Body of pancreas (tissue), 4 donors: ENCODE data around the gene ABCC1. TPM values are rescaled to one million over a fixed set of nuclear protein-coding genes. Genes with fewer than 3 reads are reported as not detected.

ENCODE experiments used
- ATAC-seq: fragments of 150-250 bp; one replicate; pipeline ENCODE4 v1.9.1; 2016
- DNase-seq, 4 donors: peaks; one replicate each; pipeline ENCODE4 v3.0.0-alpha.2; 2019
- H3K27ac ChIP-seq, 4 donors: fragments of 200-600 bp; sonication (generic); 1 replicate in 3 of 4; 2 replicates in 1 of 4; pipeline versions ENCODE4 v1.5.1 to v1.6.1; 2016 to 2019; ENCODE audit warnings: mild to moderate bottlenecking in 1 of 4, mixed read lengths in 1 of 4, moderate library complexity in 1 of 4
- H3K27me3 ChIP-seq, 2 donors: fragments of 200-600 bp; sonication (generic); one replicate each; pipeline ENCODE4 v1.6.0; 2016; ENCODE audit warnings: mild to moderate bottlenecking in 1 of 2
- H3K36me3 ChIP-seq, 2 donors: fragments of 200-600 bp; sonication (generic); replicated peaks in 1 of 2; 2 replicates each; pipeline ENCODE4 v1.5.1; 2016; ENCODE audit warnings: low read depth in 2 of 2; ENCODE audit not compliant: insufficient read depth in 1 of 2
- H3K4me1 ChIP-seq: fragments of 200-600 bp; sonication (generic); one replicate; pipeline ENCODE4 v1.6.0; 2016
- H3K4me3 ChIP-seq, 2 donors: fragments of 200-600 bp; sonication (generic); 1 replicate in 1 of 2; 2 replicates in 1 of 2; pipeline ENCODE4 v1.5.1; 2016 to 2019
- H3K9me3 ChIP-seq, 3 donors: fragments of 200-600 bp; sonication (generic); 1 replicate in 2 of 3; 2 replicates in 1 of 3; pipeline ENCODE4 v1.5.1; 2016
- CTCF ChIP-seq, 7 experiments: fragments of 450-650 bp in 4 of 7; fragments of 200-600 bp in 3 of 7; sonication (generic) in 3 of 7; IDR thresholded peaks; one replicate each; pipeline ENCODE4 v1.5.1; 2016 to 2019; ENCODE audit warnings: antibody characterized with exemption in 7 of 7
- POLR2A ChIP-seq, 3 donors: fragments of 450-650 bp; IDR thresholded peaks; one replicate each; pipeline ENCODE4 v1.6.1; 2016; ENCODE audit warnings: antibody characterized with exemption in 3 of 3, mild to moderate bottlenecking in 2 of 3
- WGBS, 2 donors: methylation state at CpG; one replicate each; pipeline ENCODE4 v1.1.5; 2017; 5-methylcytosine and 5-hydroxymethylcytosine counted together
- intact Hi-C: fragments of 100-400 bp; cut with DNase I; formaldehyde crosslinking; loops from one replicate; pipeline ENCODE4 v1.15.1; 2023
- total RNA-seq, 2 donors: library from RNA; depleted of rRNA; stranded (reverse); fragments of >200 nt; gene quantifications; one replicate each; pipeline ENCODE4 v1.1.0, GENCODE V29; 2016

ABCC1 gene
- total RNA-seq, 2 donors from 2014 or later = 12.7 to 23.1 TPM

GRCh38 chr16:16018705-16019104 is 69.3 kb downstream of the ABCC1 start:
- DNase-seq (no peak), ATAC-seq (no peak)
- 90 to 96% methylated on average over 4 of the region's 4 CpGs for WGBS, 2 donors
- Histone ChIP-seq H3K4me1 (peaks cover 32% of the 10 kb centered on the region), H3K27me3 (no peaks in the 10 kb centered on the region), H3K9me3 (no peaks in the 10 kb centered on the region), H3K27ac (no peak overlapping the region), H3K36me3 (peaks cover 0 to 2% of the 10 kb centered on the region in 2 donors), H3K4me3 (no peak overlapping the region)
- intact Hi-C loops = no loop called here
- no peak for TF ChIP-seq CTCF (IDR thresholded peaks at IDR 0.05)
- no peak for TF ChIP-seq POLR2A (IDR thresholded peaks at IDR 0.05)

- no peaks in the 10 kb centered on the region for H3K9me3 ChIP-seq
- H3K36me3 ChIP-seq = peaks cover 0 to 2% of the 10 kb centered on the region in 2 donors
- peaks cover 30% of the 10 kb centered on the region for H3K4me1 ChIP-seq
- WGBS, 2 donors = 90 to 93% methylated on average over 3 to 4 of the region's 4 CpGs
- ATAC-seq (no peak), DNase-seq (no peak)
- no peak overlapping the region for H3K4me3 ChIP-seq
- intact Hi-C loops = no loop called here
- H3K27ac ChIP-seq = no peak overlapping the region
- H3K27me3 ChIP-seq = no peaks in the 10 kb centered on the region
- TF ChIP-seq CTCF (IDR thresholded peaks at IDR 0.05) (no peak), POLR2A (IDR thresholded peaks at IDR 0.05) (no peak)
Observed at GRCh38 chr16:16019488-16019887, 70.1 kb downstream of the ABCC1 start.

GRCh38 chr16:16020291-16020690 is 70.9 kb downstream of the ABCC1 start:
- TF ChIP-seq POLR2A (IDR thresholded peaks at IDR 0.05) (no peak), CTCF (IDR thresholded peaks at IDR 0.05) (no peak)
- DNase-seq (no peak), ATAC-seq (no peak)
- H3K36me3 ChIP-seq = peaks cover 0 to 2% of the 10 kb centered on the region in 2 donors
- no peaks in the 10 kb centered on the region for H3K9me3 ChIP-seq
- H3K27ac ChIP-seq = no peak overlapping the region
- H3K27me3 ChIP-seq = no peaks in the 10 kb centered on the region
- H3K4me1 ChIP-seq = peaks cover 23% of the 10 kb centered on the region
- WGBS, 2 donors = 90 to 97% methylated on average over 3 of the region's 3 CpGs
- intact Hi-C loops = no loop called here
- H3K4me3 ChIP-seq = no peak overlapping the region

- TF ChIP-seq POLR2A (IDR thresholded peaks at IDR 0.05) (no peak), CTCF (IDR thresholded peaks at IDR 0.05) (no peak)
- no peak for DNase-seq
- no peak for ATAC-seq
- 77 to 83% methylated on average over 3 of the region's 3 CpGs for WGBS, 2 donors
- intact Hi-C loops = no loop called here
- peaks cover 0 to 2% of the 10 kb centered on the region in 2 donors for H3K36me3 ChIP-seq
- H3K27me3 ChIP-seq = no peaks in the 10 kb centered on the region
- no peaks in the 10 kb centered on the region for H3K9me3 ChIP-seq
- no peak overlapping the region for H3K4me3 ChIP-seq
- H3K27ac ChIP-seq = no peak overlapping the region
- H3K4me1 ChIP-seq = peaks cover 23% of the 10 kb centered on the region
Observed at GRCh38 chr16:16021020-16021419, 71.6 kb downstream of the ABCC1 start.

- 54 to 56% methylated on average over 9 of the region's 9 CpGs for whole genome bisulfite sequencing, 2 donors
- TF ChIP-seq POLR2A (IDR thresholded peaks at IDR 0.05) = no peak
- TF ChIP-seq CTCF (IDR thresholded peaks at IDR 0.05) = no peak
- no peak for DNase-seq
- H3K9me3 ChIP-seq = no peaks in the 10 kb centered on the region
- intact Hi-C loops = no loop called here
- H3K36me3 ChIP-seq = peaks cover 0 to 2% of the 10 kb centered on the region in 2 donors
- H3K27me3 ChIP-seq = no peaks in the 10 kb centered on the region
- ATAC-seq = no peak
- H3K27ac ChIP-seq = peak overlapping the region; percentile 35 to 71 (median 60)
- no peak overlapping the region for H3K4me3 ChIP-seq
- peaks cover 23% of the 10 kb centered on the region for H3K4me1 ChIP-seq
Observed at GRCh38 chr16:16021646-16021987, 72.2 kb downstream of the ABCC1 start.
